GM23338 (cell line): ENCODE measurements around the gene ITGB5. TPM values are rescaled to one million over a fixed set of nuclear protein-coding genes. Genes with fewer than 3 reads are reported as not detected.

Experiments used
- ATAC-seq: fragments of 200-7000 bp; cut with Tn5 transposase; 3 replicates; pipeline ENCODE4 v1.9.1; 2020
- DNase-seq: peaks from one replicate; pipeline ENCODE4 v3.0.0-alpha.2; 2015; ENCODE audit warnings: low spot score
- H2AFZ ChIP-seq: fragments of 200-600 bp; sonication (generic); 2 replicates; pipeline ENCODE4 v1.8.0; 2016; ENCODE audit warnings: antibody characterized with exemption, mild to moderate bottlenecking, moderate library complexity
- H3F3A ChIP-seq: fragments of 200-600 bp; sonication (generic); replicated peaks from 2 replicates; pipeline ENCODE4 v1.8.0; 2017; ENCODE audit warnings: antibody characterized with exemption, mixed run types, low read depth
- H3K27ac ChIP-seq: fragments of 200-600 bp; sonication (generic); 2 replicates; pipeline ENCODE4 v1.6.1; 2016; ENCODE audit warnings: low read depth
- H3K27me3 ChIP-seq: fragments of 200-600 bp; sonication (generic); 2 replicates; pipeline ENCODE4 v1.8.0; 2016; ENCODE audit warnings: mild to moderate bottlenecking, mixed run types, moderate library complexity; ENCODE audit not compliant: insufficient read depth
- H3K36me3 ChIP-seq: fragments of 200-600 bp; sonication (generic); 2 replicates; pipeline ENCODE4 v1.8.0; 2016; ENCODE audit warnings: mild to moderate bottlenecking; ENCODE audit not compliant: insufficient read depth
- H3K4me1 ChIP-seq: fragments of 200-600 bp; sonication (generic); 2 replicates; pipeline ENCODE4 v1.8.0; 2016; ENCODE audit warnings: mild to moderate bottlenecking, moderate library complexity; ENCODE audit not compliant: insufficient read depth
- H3K4me2 ChIP-seq: fragments of 200-600 bp; sonication (generic); 2 replicates; pipeline ENCODE4 v1.7.1; 2017; ENCODE audit warnings: mixed run types
- H3K4me3 ChIP-seq: fragments of 200-600 bp; sonication (generic); 2 replicates; pipeline ENCODE4 v1.6.1; 2016; ENCODE audit warnings: mixed run types
- H3K79me2 ChIP-seq: fragments of 200-600 bp; sonication (generic); replicated peaks from 2 replicates; pipeline ENCODE4 v1.8.0; 2017; ENCODE audit warnings: mild to moderate bottlenecking; ENCODE audit not compliant: insufficient read depth
- H3K9me2 ChIP-seq: fragments of 200-600 bp; sonication (generic); 2 replicates; pipeline ENCODE4 v1.8.0; 2017; ENCODE audit not compliant: insufficient read depth
- H4K20me1 ChIP-seq: fragments of 200-600 bp; sonication (generic); replicated peaks from 2 replicates; pipeline ENCODE4 v1.8.0; 2017; ENCODE audit warnings: mild to moderate bottlenecking; ENCODE audit not compliant: insufficient read depth
- H3K27ac Mint-ChIP-seq: 2 replicates; pipeline ENCODE4 v1.8.0; 2020; ENCODE audit warnings: inconsistent platforms, mild to moderate bottlenecking, moderate library complexity, mixed read lengths
- H3K27me3 Mint-ChIP-seq: 3 replicates; pipeline ENCODE4 v1.8.0; 2022; ENCODE audit warnings: low read depth, mild to moderate bottlenecking, moderate library complexity, mixed read lengths, inconsistent platforms; ENCODE audit not compliant: insufficient read depth, poor library complexity
- H3K36me3 Mint-ChIP-seq: 3 replicates; pipeline ENCODE4 v1.8.0; 2021; ENCODE audit warnings: low read depth, mild to moderate bottlenecking, inconsistent platforms, moderate library complexity, mixed read lengths
- H3K4me1 Mint-ChIP-seq: 3 replicates; pipeline ENCODE4 v1.8.0; 2020; ENCODE audit warnings: mild to moderate bottlenecking, inconsistent platforms, mixed read lengths
- H3K4me3 Mint-ChIP-seq: 3 replicates; pipeline ENCODE4 v1.8.0; 2021; ENCODE audit warnings: moderate library complexity, mild to moderate bottlenecking, inconsistent platforms, mixed read lengths
- H3K9me3 Mint-ChIP-seq: 3 replicates; pipeline ENCODE4 v1.8.0; 2020; ENCODE audit warnings: moderate library complexity, mild to moderate bottlenecking, inconsistent platforms, mixed read lengths
- CREB1 ChIP-seq: fragments of 250-450 bp; sonication (Bioruptor Pico); IDR thresholded peaks from 2 replicates; pipeline ENCODE4 v1.5.0; 2020; ENCODE audit warnings: low read depth, mild to moderate bottlenecking, moderate library complexity
- CTCF ChIP-seq, 2 experiments: fragments of 200-600 bp in 1 of 2; sonication (generic) in 1 of 2; conservative IDR thresholded peaks; 2 replicates each; pipeline versions ENCODE4 v1.5.1 to v1.6.1; 2016 to 2017; ENCODE audit warnings: antibody characterized with exemption in 2 of 2, low read depth in 2 of 2, mild to moderate bottlenecking in 2 of 2, moderate library complexity in 1 of 2
- ETS1 ChIP-seq: IDR thresholded peaks from 2 replicates; pipeline ENCODE4 v1.6.1; 2016; ENCODE audit warnings: antibody characterized with exemption
- EZH2 ChIP-seq: fragments of 200-600 bp; sonication (generic); IDR thresholded peaks from one replicate; pipeline ENCODE4 v1.8.0; 2017; ENCODE audit warnings: antibody characterized with exemption, mild to moderate bottlenecking, low read depth; ENCODE audit not compliant: unreplicated experiment
- EZH2phosphoT487 ChIP-seq: fragments of 200-600 bp; sonication (generic); IDR thresholded peaks from one replicate; pipeline ENCODE4 v1.8.1; 2018; ENCODE audit warnings: antibody characterized with exemption; ENCODE audit not compliant: unreplicated experiment
- JUNB ChIP-seq: IDR thresholded peaks from one replicate; pipeline ENCODE4 v1.6.1; 2016; ENCODE audit warnings: antibody characterized with exemption; ENCODE audit not compliant: unreplicated experiment
- NANOG ChIP-seq: IDR thresholded peaks from 2 replicates; pipeline ENCODE4 v1.6.1; 2016; ENCODE audit warnings: antibody characterized with exemption, borderline replicate concordance
- POLR2AphosphoS5 ChIP-seq: IDR thresholded peaks from 2 replicates; pipeline ENCODE4 v1.6.1; 2016; ENCODE audit warnings: antibody characterized with exemption, low read depth
- STAT1 ChIP-seq: IDR thresholded peaks from one replicate; pipeline ENCODE4 v1.6.1; 2016; ENCODE audit warnings: antibody characterized with exemption; ENCODE audit not compliant: unreplicated experiment
- ZNF331 ChIP-seq: fragments of 250-450 bp; sonication (Bioruptor Pico); IDR thresholded peaks from 2 replicates; pipeline ENCODE4 v1.5.0; 2020; ENCODE audit warnings: low read depth, mild to moderate bottlenecking, moderate library complexity
- ZNF462 ChIP-seq: fragments of 250-450 bp; sonication (Bioruptor Pico); IDR thresholded peaks from 2 replicates; pipeline ENCODE4 v1.5.0; 2020; ENCODE audit warnings: mild to moderate bottlenecking, moderate library complexity
- polyA plus RNA-seq: library from polyadenylated mRNA; unstranded; fragments of >200 nt; fragmentation: Nextera tagmentation; extraction: Ambion mirVana; gene quantifications from 2 replicates; pipeline ENCODE4 v1.2.1, GENCODE V29; 2016
- total RNA-seq: library from RNA; depleted of rRNA; stranded (reverse); fragments of >200 nt; shearing (Covaris generic); gene quantifications from 2 replicates; pipeline ENCODE4 v1.2.3, GENCODE V29; 2014

Gene ITGB5
- total and polyA plus RNA-seq, 2 experiments from 2014 or later, result 68.2 to 269 TPM

GRCh38 chr3:124838963-124839362 is 48.2 kb downstream of the ITGB5 start:
- H2AFZ ChIP-seq, result no peak overlapping the region
- H3K9me2 ChIP-seq, result no peaks in the 10 kb centered on the region
- H3K27ac ChIP-seq, result peak overlapping the region; percentile 76
- no peak for TF ChIP-seq CREB1 (CRISPR knock-in tag)
- no peak for TF ChIP-seq ZNF462
- no peak for TF ChIP-seq JUNB
- TF ChIP-seq NANOG, result no peak
- no peak for TF ChIP-seq EZH2
- TF ChIP-seq ZNF331 (CRISPR knock-in tag), result no peak
- TF ChIP-seq CTCF (conservative IDR thresholded peaks at IDR 0.05; ENCODE audit: low read depth in 2 of 2), result no peak
- no peak for TF ChIP-seq POLR2AphosphoS5
- no peak for TF ChIP-seq EZH2phosphoT487
- no peak for TF ChIP-seq ETS1
- no peak for TF ChIP-seq STAT1
- ATAC-seq, result no peak
- peaks cover 28% of the 10 kb centered on the region for H3K36me3 ChIP-seq
- peaks cover 36% of the 10 kb centered on the region for H3K4me1 Mint-ChIP-seq
- H3K9me3 Mint-ChIP-seq, result no peaks in the 10 kb centered on the region
- peaks cover 5% of the 10 kb centered on the region for H3K27me3 Mint-ChIP-seq
- H3K4me3 ChIP-seq, result no peak overlapping the region
- H3K36me3 Mint-ChIP-seq, result peaks cover 64% of the 10 kb centered on the region
- H3K27ac Mint-ChIP-seq, result no peak overlapping the region
- DNase-seq, result no peak
- H3K4me1 ChIP-seq, result peaks cover 17% of the 10 kb centered on the region
- H3K4me2 ChIP-seq, result no peak overlapping the region
- H3K79me2 ChIP-seq, result peaks cover 76% of the 10 kb centered on the region
- no peak overlapping the region for H3K4me3 Mint-ChIP-seq
- H4K20me1 ChIP-seq, result peaks cover 22% of the 10 kb centered on the region
- H3F3A ChIP-seq, result peaks cover 14% of the 10 kb centered on the region; the same call in 1 of the 2 replicates
- no peaks in the 10 kb centered on the region for H3K27me3 ChIP-seq
